ENCODE results near the gene FAM149A. TPM values are rescaled to one million over a fixed set of nuclear protein-coding genes. Genes with fewer than 3 reads are reported as not detected.

Gene FAM149A
- total RNA-seq, 4 donors from 2014 or later, result 10.2 to 19.8 (median 14.3) TPM

DNA sequence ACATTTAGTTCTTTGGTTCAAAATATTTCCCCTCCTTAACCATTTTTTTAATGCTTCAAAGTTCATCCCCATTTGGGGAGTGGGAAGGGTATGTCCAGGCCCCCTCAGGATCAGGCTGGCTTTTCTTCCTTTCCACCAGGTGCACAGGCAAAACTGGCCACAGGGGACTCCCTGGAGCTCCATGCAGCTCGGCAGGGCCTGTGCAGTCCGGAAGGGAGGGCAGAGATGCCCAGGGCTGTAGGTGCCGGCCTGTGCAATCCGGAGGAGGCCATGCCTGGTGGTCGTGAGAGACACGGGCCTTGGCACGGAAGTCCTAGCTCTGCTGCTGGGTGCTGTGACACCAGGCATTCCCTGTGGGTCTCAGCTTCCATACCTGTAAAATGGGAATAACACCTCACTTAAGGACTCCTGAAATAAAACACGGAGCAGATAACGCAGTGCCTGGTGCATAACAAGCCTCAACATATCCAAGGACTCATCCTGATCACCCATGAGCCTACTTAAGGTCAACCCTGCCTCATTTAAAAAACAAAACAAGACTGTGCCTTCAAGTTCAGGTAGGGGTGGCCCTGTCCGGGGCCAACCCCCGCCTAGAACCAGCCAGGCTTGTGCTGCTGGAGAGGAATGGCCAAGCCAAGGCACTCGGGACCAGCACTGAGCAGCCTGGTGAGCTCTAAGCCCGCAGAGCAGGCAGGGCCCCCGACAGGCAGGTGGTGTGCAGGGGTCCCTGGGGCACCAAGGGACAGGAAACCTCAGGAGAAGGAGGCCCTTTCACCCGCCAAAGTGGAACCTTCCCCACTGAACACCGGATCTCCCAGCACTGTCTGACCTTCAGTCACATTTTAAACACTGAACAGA, 65.7 kb downstream of the FAM149A start:
- no peak for TF ChIP-seq CTCF (IDR thresholded peaks at IDR 0.05; ENCODE audit: low read depth)

GRCh38 chr4:186170966-186171365, 66.5 kb downstream of the FAM149A start:
- TF ChIP-seq CTCF (IDR thresholded peaks at IDR 0.05; ENCODE audit: low read depth), result no peak

DNA sequence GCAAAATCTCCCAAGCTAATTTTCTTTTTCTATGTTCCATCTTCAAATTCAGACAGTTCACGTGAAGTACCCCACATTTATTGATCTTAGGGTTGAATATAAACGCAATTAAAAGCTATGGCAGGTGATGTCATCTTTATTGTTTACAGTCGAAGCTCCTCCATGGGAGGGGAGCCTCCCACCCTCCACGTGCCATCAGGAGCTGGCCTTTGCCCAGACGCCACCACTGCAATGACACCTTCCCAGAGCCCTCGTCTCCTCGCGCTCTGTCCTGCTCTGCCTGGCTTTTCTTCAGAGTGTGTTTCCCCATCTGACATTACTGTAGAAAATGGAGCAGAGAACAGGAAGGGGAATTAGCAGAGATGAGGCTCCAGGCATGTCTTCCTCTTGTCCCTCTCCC, 68.0 kb downstream of the FAM149A start:
- no peak for TF ChIP-seq CTCF (IDR thresholded peaks at IDR 0.05; ENCODE audit: low read depth)

DNA sequence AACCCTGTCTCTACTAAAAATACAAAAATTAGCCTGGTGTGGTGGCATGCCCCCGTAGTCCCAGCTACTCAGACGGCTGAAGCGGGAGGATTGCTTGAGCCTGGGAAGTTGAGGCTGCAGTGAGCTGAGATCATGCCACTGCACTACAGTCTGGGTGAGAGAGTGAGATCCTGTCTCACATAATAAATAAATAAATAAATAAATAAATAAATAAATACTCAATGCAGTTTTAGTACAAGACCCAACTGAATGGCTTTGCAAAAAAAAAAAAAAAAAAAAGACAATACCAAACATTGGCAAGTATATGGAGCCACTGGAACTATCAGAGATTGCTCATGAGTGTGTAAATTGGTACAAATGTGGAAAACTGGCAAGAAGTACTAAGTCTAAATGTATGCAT, 83.6 kb downstream of the FAM149A start:
- TF ChIP-seq CTCF (IDR thresholded peaks at IDR 0.05; ENCODE audit: low read depth), result no peak

DNA sequence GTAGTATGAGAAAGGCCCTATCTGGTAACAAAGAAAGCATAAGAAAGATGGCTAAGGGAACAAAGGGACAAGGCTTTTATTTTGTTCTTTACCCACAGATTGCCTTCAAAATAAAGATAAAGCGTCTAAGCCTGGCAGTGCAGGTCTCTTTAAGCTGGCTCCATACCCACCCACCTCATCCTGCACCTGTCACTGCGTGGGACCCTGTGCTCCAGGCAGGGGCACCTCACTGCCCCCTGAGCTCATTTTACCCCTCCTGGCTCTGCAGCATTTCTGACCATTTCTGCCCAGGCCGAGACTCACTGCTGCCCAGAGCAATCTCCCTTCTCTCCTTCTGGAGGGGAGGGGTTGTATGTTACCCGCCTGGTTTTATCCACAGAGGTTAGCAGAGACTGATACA, 85.2 kb downstream of the FAM149A start:
- TF ChIP-seq CTCF (IDR thresholded peaks at IDR 0.05; ENCODE audit: low read depth), result no peak

DNA sequence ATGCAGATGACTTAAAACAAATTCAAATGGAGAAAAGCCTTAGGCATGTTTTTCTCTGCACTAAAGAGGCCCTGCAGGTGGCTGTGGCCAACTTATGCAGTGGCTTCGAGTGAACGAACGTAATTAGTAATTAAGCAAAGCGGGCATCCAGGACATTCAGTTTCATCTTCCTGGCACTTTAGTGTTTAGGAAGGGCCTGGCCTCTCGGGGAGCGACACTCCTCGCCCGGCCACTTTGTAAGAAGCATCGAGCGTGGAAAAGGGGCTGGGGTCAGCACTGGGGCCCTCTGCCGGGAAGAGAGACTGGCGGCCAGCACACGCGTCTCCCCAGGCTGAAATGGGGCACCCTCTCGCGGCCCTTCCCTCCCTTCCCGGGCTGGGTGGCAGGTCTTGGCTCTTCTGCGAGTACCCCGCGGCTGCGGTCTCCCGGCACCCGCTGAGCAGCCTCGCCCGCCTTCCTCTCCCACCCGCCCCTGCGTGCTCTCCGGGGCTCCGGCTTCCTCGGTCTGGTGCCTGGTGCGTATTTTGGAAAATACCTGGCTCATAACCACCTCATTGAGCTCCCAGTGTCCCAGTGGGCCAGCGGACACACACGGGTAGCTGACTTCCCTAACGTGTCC, 86.2 kb downstream of the FAM149A start:
- no peak for TF ChIP-seq CTCF (IDR thresholded peaks at IDR 0.05; ENCODE audit: low read depth)

GRCh38 chr4:186191200-186192065, 86.9 kb downstream of the FAM149A start, which contains the start of gene CYP4V2:
TSS of gene CYP4V2 (plus strand) at chr4:186191567. CDS start at chr4:186191824, 257 bp downstream.
- TF ChIP-seq CTCF (IDR thresholded peaks at IDR 0.05; ENCODE audit: low read depth), result no peak

Measured in subcutaneous adipose tissue (tissue), 4 donors.